ENCODE data around the gene ITIH4. TPM values are rescaled to one million over a fixed set of nuclear protein-coding genes. Genes with fewer than 3 reads are reported as not detected.
A peak's percentile ranks its signal among the peaks of the same experiment; 100 is the strongest.

The ITIH4 gene
- total and polyA plus RNA-seq, 2 of the 13 experiments (the other 11 are each of a cell fraction or from before 2014, with no cell fraction given), result 2.7 to 5.3 TPM

GRCh38 chr3:52770496-52771333 is 59.8 kb downstream of the ITIH4 start, which contains the start of gene NEK4 (continued):
- TF ChIP-seq SP2 (CRISPR knock-in tag; IDR thresholded peaks at IDR 0.05), result no peak
- TF ChIP-seq NR2C2 (CRISPR knock-in tag; IDR thresholded peaks at IDR 0.05; ENCODE audit: borderline replicate concordance), result peak; percentile 41; the same call in 1 of the 2 replicates
- TF ChIP-seq ZNF3 (CRISPR knock-in tag; IDR thresholded peaks at IDR 0.05), result no peak
- TF ChIP-seq JARID2 (CRISPR knock-in tag; IDR thresholded peaks at IDR 0.05; ENCODE audit: insufficient replicate concordance), result peak; percentile 48
- TF ChIP-seq CEBPG (CRISPR knock-in tag; IDR thresholded peaks at IDR 0.05), result no peak
- no peak for TF ChIP-seq ZBTB40 (IDR thresholded peaks at IDR 0.05)
- 0 out of 2 replicates have a peak, but pooled peaks have one; percentile 28 for TF ChIP-seq ZBTB40 (CRISPR knock-in tag; IDR thresholded peaks at IDR 0.05)
- TF ChIP-seq PLRG1 (conservative IDR thresholded peaks at IDR 0.05), result no peak
- TF ChIP-seq ZNF460 (CRISPR knock-in tag; IDR thresholded peaks at IDR 0.05; ENCODE audit: borderline replicate concordance), result peak; percentile 26; the same call in 1 of the 2 replicates
- TF ChIP-seq ZNF879 (CRISPR knock-in tag; IDR thresholded peaks at IDR 0.05), result 0 out of 2 replicates have a peak, but pooled peaks have one; percentile 74
- TF ChIP-seq HBP1 (CRISPR knock-in tag; IDR thresholded peaks at IDR 0.05; ENCODE audit: low read depth), result peak; percentile 33; the same call in 1 of the 2 replicates
- peak; percentile 90 for TF ChIP-seq ZFY (CRISPR knock-in tag; IDR thresholded peaks at IDR 0.05)
- TF ChIP-seq ARID5B (CRISPR knock-in tag; IDR thresholded peaks at IDR 0.05), result peak; percentile 66; the same call in 1 of the 2 replicates
- peak; percentile 51; the same call in 1 of the 2 replicates for TF ChIP-seq ZNF350 (CRISPR knock-in tag; IDR thresholded peaks at IDR 0.05; ENCODE audit: borderline replicate concordance, low read depth)
- TF ChIP-seq PHF8 (CRISPR knock-in tag; IDR thresholded peaks at IDR 0.05), result peak; percentile 81

All from HepG2 (cell line).